Trophoblast cell (in vitro differentiated cells and primary cell): ENCODE measurements around the gene YLPM1.

Source experiments
- DNase-seq, 2 donors: peaks; one replicate each; pipeline ENCODE4 v3.0.0-alpha.2; 2016
- H2AFZ ChIP-seq: 2 replicates; pipeline ENCODE4 v1.6.1; 2013; ENCODE audit warnings: low read length, moderate library complexity, mild to moderate bottlenecking; ENCODE audit not compliant: insufficient read depth, poor library complexity
- H2AK5ac ChIP-seq: 2 replicates; pipeline ENCODE4 v1.6.1; 2013; ENCODE audit warnings: mild to moderate bottlenecking, low read length
- H2BK120ac ChIP-seq: 2 replicates; pipeline ENCODE4 v1.6.1; 2013; ENCODE audit warnings: low read length, mild to moderate bottlenecking, moderate library complexity; ENCODE audit not compliant: insufficient read depth, poor library complexity
- H2BK12ac ChIP-seq: 2 replicates; pipeline ENCODE4 v1.6.1; 2013; ENCODE audit warnings: mild to moderate bottlenecking, low read length, moderate library complexity
- H2BK5ac ChIP-seq: 2 replicates; pipeline ENCODE4 v1.6.1; 2013; ENCODE audit warnings: low read length, low read depth, moderate library complexity, mild to moderate bottlenecking; ENCODE audit not compliant: poor library complexity
- H3K14ac ChIP-seq: 2 replicates; pipeline ENCODE4 v1.6.1; 2013; ENCODE audit warnings: mild to moderate bottlenecking, low read length
- H3K18ac ChIP-seq: 2 replicates; pipeline ENCODE4 v1.6.1; 2013; ENCODE audit warnings: mild to moderate bottlenecking, low read length
- H3K23ac ChIP-seq: 2 replicates; pipeline ENCODE4 v1.6.1; 2013; ENCODE audit warnings: low read length
- H3K27ac ChIP-seq: 2 replicates; pipeline ENCODE4 v1.5.1; 2013; ENCODE audit warnings: low read depth, mild to moderate bottlenecking, inconsistent platforms, low read length, moderate library complexity
- H3K27me3 ChIP-seq: 2 replicates; pipeline ENCODE4 v1.6.1; 2013; ENCODE audit warnings: inconsistent platforms, mild to moderate bottlenecking, low read length, moderate library complexity; ENCODE audit not compliant: insufficient read depth
- H3K36me3 ChIP-seq, 2 experiments: 1 replicate in 1 of 2; 2 replicates in 1 of 2; pipeline ENCODE4 v1.6.1; 2013; ENCODE audit warnings: low read length in 2 of 2, mild to moderate bottlenecking in 2 of 2, moderate library complexity in 1 of 2; ENCODE audit not compliant: insufficient read depth in 2 of 2, control insufficient read depth in 1 of 2
- H3K4ac ChIP-seq: 2 replicates; pipeline ENCODE4 v1.6.1; 2013; ENCODE audit warnings: low read depth, mild to moderate bottlenecking, low read length, moderate library complexity
- H3K4me1 ChIP-seq, 2 experiments: 1 replicate in 1 of 2; 2 replicates in 1 of 2; pipeline ENCODE4 v1.6.1; 2013; ENCODE audit warnings: low read length in 2 of 2, mild to moderate bottlenecking in 2 of 2, moderate library complexity in 1 of 2; ENCODE audit not compliant: insufficient read depth in 2 of 2, control insufficient read depth in 1 of 2
- H3K4me2 ChIP-seq: 2 replicates; pipeline ENCODE4 v1.6.1; 2013; ENCODE audit warnings: inconsistent platforms, mild to moderate bottlenecking, low read length, moderate library complexity
- H3K4me3 ChIP-seq: 2 replicates; pipeline ENCODE4 v1.5.1; 2013; ENCODE audit warnings: mild to moderate bottlenecking, low read depth, low read length, inconsistent platforms
- H3K79me1 ChIP-seq: one replicate; pipeline ENCODE4 v1.6.1; 2013; ENCODE audit warnings: low read length
- H3K79me2 ChIP-seq: 2 replicates; pipeline ENCODE4 v1.6.1; 2013; ENCODE audit warnings: low read length, mild to moderate bottlenecking; ENCODE audit not compliant: control insufficient read depth, insufficient read depth, poor library complexity
- H3K9ac ChIP-seq: 2 replicates; pipeline ENCODE4 v1.6.1; 2013; ENCODE audit warnings: mild to moderate bottlenecking, low read length
- H3K9me3 ChIP-seq: 2 replicates; pipeline ENCODE4 v1.6.1; 2013; ENCODE audit warnings: low read depth, mild to moderate bottlenecking, control low read depth, inconsistent platforms, low read length; ENCODE audit not compliant: insufficient read depth
- H4K12ac ChIP-seq: 2 replicates; pipeline ENCODE4 v1.6.1; 2013; ENCODE audit warnings: low read depth, mild to moderate bottlenecking, low read length, moderate library complexity
- H4K8ac ChIP-seq: 2 replicates; pipeline ENCODE4 v1.6.1; 2013; ENCODE audit warnings: low read depth, mild to moderate bottlenecking, low read length, moderate library complexity
- H4K91ac ChIP-seq: one replicate; pipeline ENCODE4 v1.6.1; 2013; ENCODE audit warnings: low read depth, mild to moderate bottlenecking, low read length, moderate library complexity
- WGBS: extraction: QIAGEN DNeasy Blood & Tissue Kit; methylation state at CpG from one replicate; pipeline ENCODE4 v1.1.7; 2013; ENCODE audit warnings: missing lambda C conversion rate; ENCODE audit not compliant: insufficient read length, insufficient coverage; ENCODE audit errors: extremely low coverage; 5-methylcytosine and 5-hydroxymethylcytosine counted together

The YLPM1 gene

GRCh38 chr14:74879427-74880182, 116.5 kb downstream of the YLPM1 start:
- no CpG with 5 or more reads among the region's 3 CpGs for WGBS
- Histone ChIP-seq H4K12ac (no peak overlapping the region), H3K79me1 (peaks cover 8% of the 10 kb centered on the region), H3K4me3 (no peak overlapping the region), H2BK5ac (no peak overlapping the region), H3K36me3 (no peaks in the 10 kb centered on the region), H2BK120ac (no peak overlapping the region), H3K27ac (no peak overlapping the region), H4K91ac (no peak overlapping the region), H3K9ac (no peak overlapping the region), H2BK12ac (no peak overlapping the region), H2AFZ (no peak overlapping the region), H3K4me1 (peaks cover 5% of the 10 kb centered on the region in 2 experiments), H3K27me3 (no peaks in the 10 kb centered on the region), H3K9me3 (no peaks in the 10 kb centered on the region), H3K4me2 (no peak overlapping the region), H4K8ac (no peak overlapping the region), H3K79me2 (peaks cover 14% of the 10 kb centered on the region), H3K14ac (no peak overlapping the region), H2AK5ac (no peak overlapping the region), H3K23ac (no peak overlapping the region), H3K4ac (no peak overlapping the region), H3K18ac (no peak overlapping the region)
- DNase-seq: no peak

GRCh38 chr14:74881431-74882102, 118.5 kb downstream of the YLPM1 start, which contains the start of gene DLST:
DLST (plus strand) TSS chr14:74881916; CDS start chr14:74881954, 38 bp downstream.
- H3K4me2 ChIP-seq: peak within 1 kb of the TSS; percentile 88
- H2BK5ac ChIP-seq: peak within 1 kb of the TSS; percentile 93
- no peaks in the 10 kb centered on the region for H3K27me3 ChIP-seq
- H3K14ac ChIP-seq: peak within 1 kb of the TSS; percentile 90
- peak within 1 kb of the TSS; percentile 69 for H3K4ac ChIP-seq
- peak within 1 kb of the TSS; percentile 94 for H3K18ac ChIP-seq
- H4K12ac ChIP-seq: peak within 1 kb of the TSS; percentile 98
- peak within 1 kb of the TSS; percentile 36 for H3K27ac ChIP-seq
- peak within 1 kb of the TSS; percentile 89 for H4K91ac ChIP-seq
- peak within 1 kb of the TSS; percentile 53 for H2AK5ac ChIP-seq
- H2BK120ac ChIP-seq: peak within 1 kb of the TSS; percentile 76
- peaks cover 8% of the 10 kb centered on the region for H3K79me1 ChIP-seq
- peak; percentile 81 to 90 for DNase-seq
- H2AFZ ChIP-seq: peak within 1 kb of the TSS; percentile 86
- peak within 1 kb of the TSS; percentile 93 for H3K9ac ChIP-seq
- WGBS: no CpG with 5 or more reads among the region's 53 CpGs
- peaks cover 5 to 10% of the 10 kb centered on the region in 2 experiments for H3K4me1 ChIP-seq
- H3K9me3 ChIP-seq: no peaks in the 10 kb centered on the region
- H3K79me2 ChIP-seq: peaks cover 14% of the 10 kb centered on the region
- peak within 1 kb of the TSS; percentile 99 for H3K4me3 ChIP-seq
- no peak within 1 kb of the TSS for H2BK12ac ChIP-seq
- H4K8ac ChIP-seq: peak within 1 kb of the TSS; percentile 95
- H3K36me3 ChIP-seq: peaks cover 2 to 3% of the 10 kb centered on the region in 2 experiments
- no peak within 1 kb of the TSS for H3K23ac ChIP-seq

GRCh38 chr14:74882103-74882920, 119.2 kb downstream of the YLPM1 start:
- H2AK5ac ChIP-seq: peak overlapping the region; percentile 53
- peak overlapping the region; percentile 99 for H3K4me3 ChIP-seq
- peak in 1 of 2 donors; percentile 58 for DNase-seq
- peak overlapping the region; percentile 45 for H2BK120ac ChIP-seq
- peaks cover 5 to 10% of the 10 kb centered on the region in 2 experiments for H3K4me1 ChIP-seq
- no peaks in the 10 kb centered on the region for H3K9me3 ChIP-seq
- H2AFZ ChIP-seq: peak overlapping the region; percentile 86
- H4K8ac ChIP-seq: peak overlapping the region; percentile 94
- peak overlapping the region; percentile 89 for H4K91ac ChIP-seq
- peaks cover 8% of the 10 kb centered on the region for H3K79me1 ChIP-seq
- H3K4ac ChIP-seq: peak overlapping the region; percentile 69
- H4K12ac ChIP-seq: peak overlapping the region; percentile 86
- H2BK5ac ChIP-seq: peak overlapping the region; percentile 24
- H3K27ac ChIP-seq: peak overlapping the region; percentile 36
- H3K9ac ChIP-seq: peak overlapping the region; percentile 93
- H3K27me3 ChIP-seq: no peaks in the 10 kb centered on the region
- H3K4me2 ChIP-seq: peak overlapping the region; percentile 74
- H3K23ac ChIP-seq: no peak overlapping the region
- no CpG with 5 or more reads among the region's 49 CpGs for WGBS
- peaks cover 2 to 3% of the 10 kb centered on the region in 2 experiments for H3K36me3 ChIP-seq
- H3K14ac ChIP-seq: peak overlapping the region; percentile 90
- H3K18ac ChIP-seq: peak overlapping the region; percentile 87
- no peak overlapping the region for H2BK12ac ChIP-seq
- peaks cover 14% of the 10 kb centered on the region for H3K79me2 ChIP-seq
